Aorta (tissue), 5 donors: ENCODE data around the gene SLC13A4. TPM values are rescaled to one million over a fixed set of nuclear protein-coding genes. Genes with fewer than 3 reads are reported as not detected.
"Not testable (repeated sequence)": the region's sequence is repeated elsewhere in the genome, so short reads cannot be mapped to it uniquely, and the experiment has no call there.

Source experiments
- ATAC-seq: fragments of 200-7000 bp; cut with Tn5 transposase; one replicate; pipeline ENCODE4 v1.9.1; 2022; ENCODE audit warnings: moderate library complexity; ENCODE audit not compliant: low FRiP score
- DNase-seq, 2 donors: peaks; one replicate each; pipeline ENCODE4 v3.0.0-alpha.2; 2020
- H3K27ac ChIP-seq, 2 donors: one replicate each; pipeline ENCODE4 v1.5.1; 2013; ENCODE audit warnings: low read length in 2 of 2, mild to moderate bottlenecking in 2 of 2, moderate library complexity in 2 of 2, control low read depth in 1 of 2, inconsistent platforms in 1 of 2, low read depth in 1 of 2
- H3K27me3 ChIP-seq, 2 donors: one replicate each; pipeline ENCODE4 v1.6.1; 2013; ENCODE audit warnings: control low read depth in 1 of 2, low read length in 1 of 2, mild to moderate bottlenecking in 1 of 2, moderate library complexity in 1 of 2; ENCODE audit not compliant: insufficient read depth in 2 of 2, control insufficient read depth in 1 of 2
- H3K36me3 ChIP-seq, 2 donors: one replicate each; pipeline ENCODE4 v1.6.1; 2013; ENCODE audit warnings: control low read depth in 1 of 2, low read length in 1 of 2, mild to moderate bottlenecking in 1 of 2; ENCODE audit not compliant: insufficient read depth in 2 of 2, control insufficient read depth in 1 of 2
- H3K4me1 ChIP-seq, 2 donors: one replicate each; pipeline ENCODE4 v1.6.1; 2013; ENCODE audit warnings: low read length in 2 of 2, control low read depth in 1 of 2, mild to moderate bottlenecking in 1 of 2, moderate library complexity in 1 of 2; ENCODE audit not compliant: insufficient read depth in 2 of 2, control insufficient read depth in 1 of 2
- H3K4me3 ChIP-seq, 2 donors: one replicate each; pipeline ENCODE4 v1.5.1; 2013; ENCODE audit warnings: low read length in 2 of 2, control low read depth in 1 of 2, mild to moderate bottlenecking in 1 of 2
- H3K9me3 ChIP-seq: one replicate; pipeline ENCODE4 v1.6.1; 2013; ENCODE audit warnings: mild to moderate bottlenecking, low read length; ENCODE audit not compliant: control insufficient read depth
- WGBS, 2 donors: extraction: QIAGEN DNeasy Blood & Tissue Kit; methylation state at CpG; one replicate each; pipeline ENCODE4 v1.1.7; 2013; 5-methylcytosine and 5-hydroxymethylcytosine counted together
- intact Hi-C, 2 donors: fragments of 100-400 bp; cut with DNase I; formaldehyde crosslinking; loops; one replicate each; pipeline versions ENCODE4 v1.14.2 to v1.15.0; 2022
- polyA plus RNA-seq, 2 donors: library from polyadenylated mRNA; stranded (reverse); fragments of 200-250 nt; gene quantifications; one replicate each; pipeline ENCODE4 v1.2.3, GENCODE V29; 2013
- total RNA-seq, 2 donors: library from RNA; stranded (reverse); fragmentation: NEBNext Ultra II Directional; extraction: Animal tissue kit (Norgen Biotek cat#: 25700); gene quantifications; one replicate each; pipeline ENCODE4 v1.2.1, GENCODE V29; 2021
- donor health status: healthy with polysubstance abuse.
- donor health status: Bipolar disorder and iron deficiency.
- donor health status: DM: no; HTN: no; CAD: no.
- donor health status: DM: no; HTN: no; CAD: no.
- donor health status: DM: yes; HTN: yes; CAD: no.

SLC13A4 gene
- total and polyA plus RNA-seq, 4 donors = 1.7 to 2.2 (median 2.0) TPM; not detected in 1

DNA sequence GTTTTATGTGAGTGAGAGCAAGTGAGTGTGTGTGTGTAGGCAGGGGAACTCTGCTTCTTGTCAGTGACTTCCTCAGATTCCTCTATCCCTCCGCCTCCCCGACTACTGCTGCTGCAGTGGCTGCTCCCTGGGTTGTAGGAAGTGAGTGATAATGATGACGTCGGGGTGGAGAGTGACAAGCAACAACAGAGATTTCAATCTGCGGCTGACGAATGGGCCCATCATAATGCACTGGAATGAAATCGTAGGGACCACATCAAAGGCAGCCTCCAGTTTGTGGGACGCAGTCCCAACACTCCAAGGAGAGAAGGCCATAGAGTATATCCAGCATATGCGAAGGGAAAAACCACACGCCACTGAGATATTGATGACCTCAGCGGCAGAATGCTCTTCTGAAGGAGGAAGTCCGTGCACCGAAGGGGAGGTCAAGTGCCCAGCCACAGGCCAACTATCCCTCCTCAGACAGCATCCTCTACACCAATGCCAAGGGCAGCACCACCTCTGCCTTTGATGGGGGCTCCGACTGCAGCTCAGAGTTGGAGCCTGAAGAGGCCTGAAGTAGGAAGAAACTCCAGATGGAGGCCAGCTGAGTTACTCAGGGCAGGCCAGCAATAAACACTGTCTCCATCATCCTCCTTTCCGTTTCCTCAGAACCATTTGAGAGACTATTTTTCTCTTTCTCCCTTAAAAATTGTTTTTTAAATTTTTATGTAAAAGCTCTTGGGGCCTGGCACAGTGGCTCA, 77.0 kb downstream of the SLC13A4 start:
- WGBS, 2 donors = 76 to 79% methylated on average over 15 of the region's 15 CpGs
- Histone ChIP-seq H3K9me3 (no peaks in the 10 kb centered on the region), H3K27me3 (no peaks in the 10 kb centered on the region), H3K4me3 (no peak overlapping the region), H3K36me3 (no peaks in the 10 kb centered on the region), H3K27ac (no peak overlapping the region), H3K4me1 (no peaks in the 10 kb centered on the region)
- DNase-seq (peak in 1 of 2 donors; percentile 65), ATAC-seq (peak; percentile 57)
- intact Hi-C loops = no loop called here

GRCh38 chr7:135648235-135648634, 79.8 kb downstream of the SLC13A4 start:
- Histone ChIP-seq H3K4me1 (no peaks in the 10 kb centered on the region), H3K27me3 (no peaks in the 10 kb centered on the region), H3K27ac (no peak overlapping the region), H3K36me3 (peaks cover 0 to 7% of the 10 kb centered on the region in 2 donors), H3K4me3 (no peak overlapping the region), H3K9me3 (no peaks in the 10 kb centered on the region)
- intact Hi-C loops = loop anchor here in 1 of 2 donors (5.0 kb wide), 1 partner anchor 366 kb away; no protein-coding TSS in a partner anchor
- no peak for ATAC-seq
- WGBS, 2 donors = 82 to 90% methylated on average over 7 of the region's 7 CpGs
- no peak for DNase-seq

DNA sequence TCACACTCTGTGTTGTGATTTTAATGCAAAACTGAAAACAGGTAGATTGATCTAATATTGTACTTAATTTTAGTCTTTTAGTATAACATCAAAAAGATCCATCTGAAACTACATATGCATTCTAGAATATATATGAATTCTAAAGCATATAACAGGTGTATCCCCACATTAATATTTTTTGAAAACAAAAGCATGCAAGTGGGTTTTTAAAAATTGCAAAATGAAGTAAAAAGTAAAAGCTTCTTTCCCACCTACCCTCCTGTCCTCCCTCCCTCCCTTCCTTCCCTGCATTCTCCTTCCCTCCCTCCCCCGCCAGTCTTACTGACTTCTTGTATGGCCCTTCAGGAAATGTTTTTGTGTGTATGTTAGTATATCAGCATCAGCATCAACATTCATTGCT, 80.2 kb downstream of the SLC13A4 start:
- Histone ChIP-seq H3K36me3 (peaks cover 0 to 7% of the 10 kb centered on the region in 2 donors), H3K9me3 (no peaks in the 10 kb centered on the region), H3K27ac (no peak overlapping the region), H3K4me1 (no peaks in the 10 kb centered on the region), H3K4me3 (no peak overlapping the region), H3K27me3 (no peaks in the 10 kb centered on the region)
- ATAC-seq = no peak
- no peak for DNase-seq
- WGBS, 2 donors = 92 to 96% methylated on average over 1 of the region's 1 CpG
- intact Hi-C loops = loop anchor here in 1 of 2 donors (5.0 kb wide), 1 partner anchor 365 kb away; no protein-coding TSS in a partner anchor

GRCh38 chr7:135645296-135645904, 82.6 kb downstream of the SLC13A4 start:
- no peaks in the 10 kb centered on the region for H3K27me3 ChIP-seq
- peaks cover 0 to 8% of the 10 kb centered on the region in 2 donors for H3K36me3 ChIP-seq
- DNase-seq (no peak), ATAC-seq (peak; percentile 81)
- no peaks in the 10 kb centered on the region for H3K4me1 ChIP-seq
- WGBS, 2 donors = 15 to 21% methylated on average over 6 of the region's 6 CpGs
- no peak overlapping the region for H3K4me3 ChIP-seq
- no peak overlapping the region for H3K27ac ChIP-seq
- H3K9me3 ChIP-seq = no peaks in the 10 kb centered on the region
- intact Hi-C loops = loop anchor here (2.0 to 5.0 kb wide), 2 partner anchors 363 to 365 kb away; no protein-coding TSS in a partner anchor

DNA sequence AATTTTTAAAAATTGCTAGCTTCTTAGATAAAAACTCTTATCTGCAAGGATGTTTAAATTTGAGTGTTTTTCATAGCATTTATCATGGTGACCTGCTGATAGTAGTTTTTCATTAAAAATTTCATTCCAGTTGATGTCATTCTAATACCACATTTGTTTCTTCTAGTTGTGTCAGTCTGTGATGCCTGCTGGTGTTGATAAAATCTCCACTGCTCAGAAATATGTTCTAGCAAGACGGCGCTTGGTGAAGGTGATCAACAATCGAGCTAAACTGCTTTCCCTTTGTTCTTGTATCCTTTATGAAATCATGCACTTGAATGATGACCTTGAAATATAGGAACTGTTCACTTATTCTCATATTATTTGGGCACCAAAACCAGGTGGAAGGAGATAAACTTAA, 83.3 kb downstream of the SLC13A4 start:
- no peak for ATAC-seq
- intact Hi-C loops = loop anchor here (2.0 to 5.0 kb wide), 2 partner anchors 362 to 364 kb away; no protein-coding TSS in a partner anchor
- H3K27me3 ChIP-seq = no peaks in the 10 kb centered on the region
- H3K9me3 ChIP-seq = no peaks in the 10 kb centered on the region
- no peak overlapping the region for H3K4me3 ChIP-seq
- H3K4me1 ChIP-seq = no peaks in the 10 kb centered on the region
- WGBS, 2 donors = 75% methylated on average over 3 of the region's 3 CpGs
- no peak for DNase-seq
- no peak overlapping the region for H3K27ac ChIP-seq
- peaks cover 0 to 8% of the 10 kb centered on the region in 2 donors for H3K36me3 ChIP-seq

DNA sequence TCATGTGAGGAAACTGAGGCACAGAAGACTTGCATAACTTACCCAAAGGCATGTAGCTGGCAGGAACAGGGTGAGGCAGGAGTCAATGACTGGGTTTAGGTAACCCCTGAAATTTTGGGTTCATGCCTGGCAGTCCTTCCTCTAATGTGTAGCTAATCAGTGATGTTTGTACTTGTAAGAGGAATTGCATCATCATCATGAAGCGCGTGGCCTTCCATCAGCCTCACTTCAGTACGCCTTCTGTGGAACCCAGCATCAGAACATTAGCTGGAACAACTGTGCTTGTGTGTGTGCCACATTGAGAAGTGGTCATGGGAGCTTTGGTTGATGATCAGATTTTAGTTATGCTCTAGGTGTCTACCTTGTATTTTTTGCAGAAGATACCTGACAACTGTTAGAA, 83.8 kb downstream of the SLC13A4 start:
- no peaks in the 10 kb centered on the region for H3K27me3 ChIP-seq
- H3K4me3 ChIP-seq = no peak overlapping the region
- H3K27ac ChIP-seq = no peak overlapping the region
- DNase-seq (no peak), ATAC-seq (no peak)
- WGBS, 2 donors = 75 to 77% methylated on average over 3 of the region's 3 CpGs
- no peaks in the 10 kb centered on the region for H3K9me3 ChIP-seq
- intact Hi-C loops = loop anchor here in 1 of 2 donors (2.0 kb wide), 1 partner anchor 363 kb away; no protein-coding TSS in a partner anchor
- H3K4me1 ChIP-seq = no peaks in the 10 kb centered on the region
- peaks cover 0 to 8% of the 10 kb centered on the region in 2 donors for H3K36me3 ChIP-seq

GRCh38 chr7:135639690-135640089, 88.3 kb downstream of the SLC13A4 start:
- H3K27ac ChIP-seq, H3K9me3 ChIP-seq, H3K4me1 ChIP-seq, H3K27me3 ChIP-seq, ATAC-seq, DNase-seq, H3K36me3 ChIP-seq, H3K4me3 ChIP-seq, intact Hi-C loops: not testable (repeated sequence)

- H3K9me3 ChIP-seq = no peaks in the 10 kb centered on the region
- no peaks in the 10 kb centered on the region for H3K27me3 ChIP-seq
- intact Hi-C loops = no loop called here
- H3K27ac ChIP-seq = no peak overlapping the region
- WGBS, 2 donors = 93 to 96% methylated on average over 7 of the region's 7 CpGs
- no peak overlapping the region for H3K4me3 ChIP-seq
- H3K4me1 ChIP-seq = no peaks in the 10 kb centered on the region
- DNase-seq = no peak
- ATAC-seq = no peak
- H3K36me3 ChIP-seq = peaks cover 0 to 3% of the 10 kb centered on the region in 2 donors
Measured at GRCh38 chr7:135634191-135634878, 93.7 kb downstream of the SLC13A4 start.
